H1 (cell line): ENCODE results near the gene TMEM145. TPM values are rescaled to one million over a fixed set of nuclear protein-coding genes. Genes with fewer than 3 reads are reported as not detected.

Experiments used
- CTCF ChIA-PET: fragments of 300-600 bp; sonication (Branson Sonifier 250); formaldehyde crosslinking; loops from one replicate; lab custom pipeline; 2021; ENCODE audit not compliant: partially characterized antibody; lab: Charles Lee
- POLR2A ChIA-PET: fragments of 300-600 bp; sonication (Branson Sonifier 250); formaldehyde crosslinking; loops from one replicate; lab custom pipeline; 2021; ENCODE audit warnings: inconsistent platforms; ENCODE audit not compliant: partially characterized antibody; lab: Charles Lee
- DNase-seq, 2 experiments: peaks; one replicate each; pipeline versions ENCODE4 v3.0.0 to v3.0.0-alpha.2; 2010 to 2022; ENCODE audit warnings: low spot score in 2 of 2, low read depth in 1 of 2, mixed read lengths in 1 of 2
- FAIRE-seq: peaks from 2 replicates; lab custom pipeline; 2011; peaks lifted over from hg19 to GRCh38; lab: Jason Lieb, UNC
- H2AFZ ChIP-seq: 2 replicates; pipeline ENCODE4 v1.8.1; 2012; ENCODE audit warnings: low read length, inconsistent platforms
- H2AK5ac ChIP-seq: 2 replicates; pipeline ENCODE4 v1.6.1; 2013; ENCODE audit warnings: low read depth, low read length
- H2BK120ac ChIP-seq: replicated peaks from 2 replicates; pipeline ENCODE3; 2013; ENCODE audit warnings: low read depth, low read length, inconsistent platforms
- H2BK12ac ChIP-seq: 2 replicates; pipeline ENCODE4 v1.6.1; 2013; ENCODE audit warnings: low read depth, low read length
- H2BK15ac ChIP-seq: 2 replicates; pipeline ENCODE4 v1.6.1; 2013; ENCODE audit warnings: low read length
- H2BK20ac ChIP-seq: 2 replicates; pipeline ENCODE4 v1.6.1; 2013; ENCODE audit warnings: low read length
- H2BK5ac ChIP-seq: 2 replicates; pipeline ENCODE4 v1.6.1; 2013; ENCODE audit warnings: low read depth, low read length
- H3K14ac ChIP-seq: 2 replicates; pipeline ENCODE4 v1.6.1; 2013; ENCODE audit warnings: inconsistent platforms; ENCODE audit not compliant: insufficient read length
- H3K18ac ChIP-seq: 2 replicates; pipeline ENCODE4 v1.6.1; 2013; ENCODE audit warnings: low read length; ENCODE audit errors: extremely low read depth
- H3K23ac ChIP-seq: 2 replicates; pipeline ENCODE4 v1.6.1; 2013; ENCODE audit warnings: inconsistent platforms; ENCODE audit not compliant: insufficient read length
- H3K23me2 ChIP-seq: 2 replicates; pipeline ENCODE4 v1.6.1; 2013; ENCODE audit warnings: low read depth, low read length
- H3K27ac ChIP-seq: 2 replicates; pipeline ENCODE4 v1.6.1; 2011; ENCODE audit warnings: low read depth, low read length, inconsistent platforms
- H3K27me3 ChIP-seq, 4 experiments: replicated peaks in 1 of 4; 1 replicate in 1 of 4; 2 replicates in 3 of 4; pipeline versions ENCODE4 v1.6.1 to v1.8.1; 2011 to 2013; ENCODE audit warnings: low read length in 3 of 4, mild to moderate bottlenecking in 3 of 4, inconsistent platforms in 2 of 4, mixed read lengths in 2 of 4, moderate library complexity in 1 of 4; ENCODE audit not compliant: control insufficient read depth in 3 of 4, insufficient read depth in 3 of 4; ENCODE audit errors: extremely low read depth in 1 of 4
- H3K36me3 ChIP-seq, 4 experiments: 2 replicates each; pipeline versions ENCODE4 v1.6.1 to v1.8.1; 2011 to 2013; ENCODE audit warnings: mild to moderate bottlenecking in 4 of 4, low read length in 3 of 4, moderate library complexity in 2 of 4, control low read depth in 1 of 4, inconsistent platforms in 1 of 4; ENCODE audit not compliant: insufficient read depth in 4 of 4, control insufficient read depth in 2 of 4
- H3K4ac ChIP-seq: replicated peaks from 2 replicates; pipeline ENCODE3; 2013; ENCODE audit warnings: low read length, low read depth, mixed read lengths, inconsistent platforms; ENCODE audit not compliant: insufficient read length
- H3K4me1 ChIP-seq, 4 experiments: replicated peaks in 1 of 4; 1 replicate in 1 of 4; 2 replicates in 3 of 4; pipeline versions ENCODE4 v1.6.1 to v1.8.1; 2011 to 2013; ENCODE audit warnings: low read length in 3 of 4, inconsistent platforms in 2 of 4, mixed read lengths in 1 of 4; ENCODE audit not compliant: insufficient read depth in 4 of 4, control insufficient read depth in 3 of 4
- H3K4me2 ChIP-seq, 2 experiments: 2 replicates each; pipeline versions ENCODE4 v1.6.1 to v1.8.1; 2011 to 2013; ENCODE audit warnings: low read depth in 2 of 2, low read length in 2 of 2, control low read depth in 1 of 2, inconsistent platforms in 1 of 2, mild to moderate bottlenecking in 1 of 2; ENCODE audit not compliant: insufficient read depth in 1 of 2
- H3K4me3 ChIP-seq, 4 experiments: fragments of 200-600, 300-600 bp in 1 of 4; sonication (generic), shearing (Covaris generic), sonication (Bioruptor Twin) in 1 of 4; 2 replicates each; pipeline versions ENCODE4 v1.5.1 to v1.8.1; 2011 to 2016; ENCODE audit warnings: low read length in 4 of 4, low read depth in 3 of 4, control low read depth in 2 of 4, inconsistent platforms in 2 of 4, mild to moderate bottlenecking in 2 of 4, mixed read lengths in 1 of 4, moderate library complexity in 1 of 4; ENCODE audit not compliant: insufficient read depth in 2 of 4; ENCODE audit errors: extremely low read depth in 1 of 4
- H3K56ac ChIP-seq: replicated peaks from 2 replicates; pipeline ENCODE3; 2013; ENCODE audit warnings: low read depth, mild to moderate bottlenecking, mixed read lengths, low read length, inconsistent platforms; ENCODE audit not compliant: insufficient read length
- H3K79me1 ChIP-seq: 2 replicates; pipeline ENCODE4 v1.6.1; 2013; ENCODE audit warnings: low read depth, low read length, control low read depth
- H3K79me2 ChIP-seq, 2 experiments: 2 replicates each; pipeline versions ENCODE4 v1.6.1 to v1.8.1; 2012 to 2013; ENCODE audit warnings: low read length in 2 of 2, mild to moderate bottlenecking in 2 of 2, inconsistent platforms in 1 of 2; ENCODE audit not compliant: insufficient read depth in 2 of 2, control insufficient read depth in 1 of 2
- H3K9ac ChIP-seq, 4 experiments: replicated peaks in 1 of 4; 1 replicate in 1 of 4; 2 replicates in 3 of 4; pipeline versions ENCODE4 v1.6.1 to v1.8.1; 2011 to 2013; ENCODE audit warnings: low read depth in 3 of 4, low read length in 3 of 4, control low read depth in 2 of 4, mild to moderate bottlenecking in 2 of 4, moderate library complexity in 2 of 4, inconsistent platforms in 1 of 4; ENCODE audit errors: extremely low read depth in 1 of 4
- H3K9me3 ChIP-seq, 2 experiments: 2 replicates each; pipeline versions ENCODE4 v1.6.1 to v1.8.1; 2012 to 2013; ENCODE audit warnings: mild to moderate bottlenecking in 2 of 2, moderate library complexity in 2 of 2, control low read depth in 1 of 2, inconsistent platforms in 1 of 2, low read depth in 1 of 2, low read length in 1 of 2, mixed read lengths in 1 of 2; ENCODE audit not compliant: insufficient read depth in 2 of 2
- H4K20me1 ChIP-seq, 2 experiments: replicated peaks in 1 of 2; 2 replicates each; pipeline versions ENCODE3 to v1.8.1; 2011 to 2013; ENCODE audit warnings: inconsistent platforms in 2 of 2, low read length in 2 of 2, mild to moderate bottlenecking in 1 of 2; ENCODE audit not compliant: insufficient read depth in 2 of 2, control insufficient read depth in 1 of 2
- H4K5ac ChIP-seq: 2 replicates; pipeline ENCODE4 v1.6.1; 2013; ENCODE audit warnings: low read length, low read depth, mixed read lengths, inconsistent platforms; ENCODE audit not compliant: insufficient read length
- H4K8ac ChIP-seq: 2 replicates; pipeline ENCODE4 v1.8.0; 2013; ENCODE audit warnings: mild to moderate bottlenecking, moderate library complexity, low read length, inconsistent platforms; ENCODE audit not compliant: insufficient read depth; ENCODE audit errors: extremely low read depth
- H4K91ac ChIP-seq: replicated peaks from 2 replicates; pipeline ENCODE3; 2013; ENCODE audit warnings: low read length, mixed read lengths, inconsistent platforms; ENCODE audit not compliant: insufficient read length
- ATF3 ChIP-seq: IDR thresholded peaks from 2 replicates; pipeline ENCODE4 v1.6.1; 2011; ENCODE audit warnings: low read depth, mild to moderate bottlenecking, low read length; ENCODE audit not compliant: insufficient read depth
- BRCA1 ChIP-seq: IDR thresholded peaks from 2 replicates; pipeline ENCODE4 v1.6.1; 2012; ENCODE audit warnings: low read depth, low read length, improper control_type of control experiment
- CBX5 ChIP-seq: fragments of 300-800, 300-1000 bp; sonication (generic); IDR thresholded peaks from 2 replicates; pipeline ENCODE4 v1.7.1; 2016; ENCODE audit warnings: antibody characterized with exemption, low read length, low read depth
- EGR1 ChIP-seq: IDR thresholded peaks from 2 replicates; pipeline ENCODE4 v1.6.1; 2011; ENCODE audit warnings: low read depth, low read length, borderline replicate concordance
- KDM1A ChIP-seq: fragments of 200-600, 300-600 bp; sonication (generic); IDR thresholded peaks from 2 replicates; pipeline ENCODE4 v1.7.1; 2016; ENCODE audit warnings: mild to moderate bottlenecking, low read length, borderline replicate concordance
- POLR2A ChIP-seq, 2 experiments: IDR thresholded peaks; 1 replicate in 1 of 2; 2 replicates in 1 of 2; pipeline ENCODE4 v1.6.1; 2011; ENCODE audit warnings: low read depth in 2 of 2, low read length in 2 of 2, mild to moderate bottlenecking in 2 of 2; ENCODE audit errors: control extremely low read depth in 1 of 2
- SIX5 ChIP-seq: IDR thresholded peaks from 2 replicates; pipeline ENCODE4 v1.6.1; 2011; ENCODE audit warnings: mild to moderate bottlenecking, low read depth, low read length
- SP4 ChIP-seq: IDR thresholded peaks from 2 replicates; pipeline ENCODE4 v1.6.1; 2012; ENCODE audit warnings: low read length, inconsistent platforms
- TAF1 ChIP-seq: IDR thresholded peaks from 2 replicates; pipeline ENCODE4 v1.6.1; 2011; ENCODE audit warnings: mild to moderate bottlenecking, low read depth, low read length
- WGBS, 2 experiments: shearing (Covaris generic) in 1 of 2; methylation state at CpG; one replicate each; pipeline versions ENCODE4 v1.1.6 to v1.1.7; 2013 to 2015; ENCODE audit warnings: low lambda C conversion rate in 2 of 2, mixed read lengths in 2 of 2, inconsistent platforms in 1 of 2, low coverage in 1 of 2, missing lambda C conversion rate in 1 of 2; ENCODE audit not compliant: insufficient replicate concordance in 2 of 2, insufficient coverage in 1 of 2, insufficient read length in 1 of 2; ENCODE audit errors: extremely low coverage in 1 of 2, missing lambda C conversion rate in 1 of 2; 5-methylcytosine and 5-hydroxymethylcytosine counted together
- polyA plus RNA-seq, 7 experiments: library from polyadenylated mRNA; depleted of rRNA in 3 of 7; stranded (reverse) in 5 of 7; unstranded in 2 of 7; fragments of >200 nt in 5 of 7; fragments of 200-250 nt in 2 of 7; gene quantifications; 1 replicate in 5 of 7; 2 replicates in 1 of 7; 4 replicates in 1 of 7; pipeline versions ENCODE4 v1.2.1 to v1.2.3, GENCODE V29; 2011 to 2013; ENCODE audit warnings: missing spikeins in 2 of 7, mixed read lengths in 2 of 7
- total RNA-seq: library from RNA; stranded (reverse); fragmentation: NEBNext Ultra II Directional; extraction: Animal tissue kit (Norgen Biotek cat#: 25700); gene quantifications from 2 replicates; pipeline ENCODE4 v1.2.1, GENCODE V29; 2021

Gene TMEM145
- total and polyA plus RNA-seq, 2 of the 8 experiments (the other 6 are each of a cell fraction or from before 2014, with no cell fraction given) = 2.3 to 4.7 TPM

GRCh38 chr19:42276284-42276683 is 36.8 kb upstream of the TMEM145 start:
- peaks cover 0 to 10% of the 10 kb centered on the region in 2 experiments for H4K20me1 ChIP-seq
- no peak overlapping the region for H2BK5ac ChIP-seq
- no peak overlapping the region for H2AK5ac ChIP-seq
- no peak overlapping the region for H3K23ac ChIP-seq
- H2BK20ac ChIP-seq = no peak overlapping the region
- H3K18ac ChIP-seq = no peak overlapping the region
- H3K4me3 ChIP-seq = no peak overlapping the region
- no peak overlapping the region for H2AFZ ChIP-seq
- ChIA-PET POLR2A (interaction anchor here (1.2 kb wide), 1 partner anchor 18 kb away, joined by 3 read pairs; no protein-coding TSS in a partner anchor), CTCF (interaction anchor here (4.8 to 7.4 kb wide), 3 partner anchors 17 to 29 kb away, joined by 42 to 260 read pairs (median 55); partner anchors contain the start of genes ERF and GSK3A)
- H3K23me2 ChIP-seq = peaks cover 7% of the 10 kb centered on the region; the same call in 1 of the 2 replicates
- no peak overlapping the region for H4K91ac ChIP-seq
- H3K79me1 ChIP-seq = peaks cover 2% of the 10 kb centered on the region
- no peak overlapping the region for H2BK12ac ChIP-seq
- H4K8ac ChIP-seq = no peak overlapping the region
- no peak overlapping the region for H3K4me2 ChIP-seq
- no peak overlapping the region for H2BK120ac ChIP-seq
- H3K4me1 ChIP-seq = peaks cover 0 to 12% (median 3%) of the 10 kb centered on the region in 4 experiments; a peak in 5 of 7 replicates
- WGBS, 2 experiments = 93% methylated on average over 3 of the region's 3 CpGs; no CpG with 5 or more reads in 1 of the 2 experiments
- DNase-seq (no peak), FAIRE-seq (no peak)
- no peak overlapping the region for H3K9ac ChIP-seq
- peaks cover 0 to 4% of the 10 kb centered on the region in 2 experiments; a peak in 1 of 4 replicates for H3K79me2 ChIP-seq
- H4K5ac ChIP-seq = no peak overlapping the region
- no peaks in the 10 kb centered on the region for H3K9me3 ChIP-seq
- no peak overlapping the region for H3K56ac ChIP-seq
- H3K14ac ChIP-seq = no peak overlapping the region
- no peak overlapping the region for H3K4ac ChIP-seq
- peaks cover 0 to 15% (median 5%) of the 10 kb centered on the region in 4 experiments; a peak in 2 of 8 replicates for H3K36me3 ChIP-seq
- no peak overlapping the region for H2BK15ac ChIP-seq
- H3K27ac ChIP-seq = no peak overlapping the region
- no peaks in the 10 kb centered on the region for H3K27me3 ChIP-seq
- no peak for TF ChIP-seq CBX5
- TF ChIP-seq SP4 = no peak
- no peak for TF ChIP-seq EGR1
- TF ChIP-seq POLR2A (IDR thresholded peaks at IDR 0.05; ENCODE audit: control extremely low read depth in 1 of 2, low read depth in 2 of 2, low read length in 2 of 2) = no peak
- no peak for TF ChIP-seq KDM1A
- TF ChIP-seq ATF3 = no peak
- no peak for TF ChIP-seq SIX5
- no peak for TF ChIP-seq TAF1
- no peak for TF ChIP-seq BRCA1
